Spleen (tissue), 7 donors: ENCODE results near the gene HNRNPC.

Source experiments
- POLR2AphosphoS5 ChIP-seq, 3 donors: sonication (generic); formaldehyde crosslinking; IDR thresholded peaks; one replicate each; pipeline ENCODE4 v1.5.1; 2017; ENCODE audit warnings: antibody characterized with exemption in 3 of 3
- TF ChIP-seq, protein P1 (sequence below), 11 experiments: fragments of 200-600 bp in 7 of 11; fragments of 450-650 bp in 4 of 11; sonication (generic) in 4 of 11; IDR thresholded peaks in 8 of 11; conservative IDR thresholded peaks in 3 of 11; 1 replicate in 7 of 11; 2 replicates in 4 of 11; pipeline versions ENCODE4 v1.4.0 to v1.8.0; 2016 to 2021; ENCODE audit warnings: antibody characterized with exemption in 11 of 11, inconsistent platforms in 4 of 11, mild to moderate bottlenecking in 1 of 11
- donor health status: DM: no; HTN: no; CAD: no; lungs with moderate emphysema.
- donor health status: DM: no; HTN: no; CAD: no.
- donor health status: DM: no; HTN: no; CAD: no.

DNA sequence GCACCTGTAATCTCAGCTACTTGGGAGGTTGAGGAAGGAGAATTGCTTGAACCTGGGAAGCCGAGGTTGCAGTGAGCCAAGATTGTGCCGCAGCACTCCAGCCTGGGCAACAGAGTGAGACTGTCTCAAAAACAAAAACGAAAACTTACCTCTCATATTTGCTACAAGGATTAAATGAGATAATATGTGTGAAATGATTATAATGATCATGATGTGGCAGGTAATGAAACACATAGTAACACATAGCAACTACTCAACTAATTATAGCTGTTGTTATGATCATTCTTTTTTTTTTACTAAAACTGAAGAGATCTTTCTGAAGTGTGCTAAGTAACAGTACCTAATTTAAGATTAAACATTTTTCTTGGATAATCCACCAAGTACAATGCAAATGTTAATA is 40.7 kb upstream of the HNRNPC start:
- TF ChIP-seq, protein P1, sequence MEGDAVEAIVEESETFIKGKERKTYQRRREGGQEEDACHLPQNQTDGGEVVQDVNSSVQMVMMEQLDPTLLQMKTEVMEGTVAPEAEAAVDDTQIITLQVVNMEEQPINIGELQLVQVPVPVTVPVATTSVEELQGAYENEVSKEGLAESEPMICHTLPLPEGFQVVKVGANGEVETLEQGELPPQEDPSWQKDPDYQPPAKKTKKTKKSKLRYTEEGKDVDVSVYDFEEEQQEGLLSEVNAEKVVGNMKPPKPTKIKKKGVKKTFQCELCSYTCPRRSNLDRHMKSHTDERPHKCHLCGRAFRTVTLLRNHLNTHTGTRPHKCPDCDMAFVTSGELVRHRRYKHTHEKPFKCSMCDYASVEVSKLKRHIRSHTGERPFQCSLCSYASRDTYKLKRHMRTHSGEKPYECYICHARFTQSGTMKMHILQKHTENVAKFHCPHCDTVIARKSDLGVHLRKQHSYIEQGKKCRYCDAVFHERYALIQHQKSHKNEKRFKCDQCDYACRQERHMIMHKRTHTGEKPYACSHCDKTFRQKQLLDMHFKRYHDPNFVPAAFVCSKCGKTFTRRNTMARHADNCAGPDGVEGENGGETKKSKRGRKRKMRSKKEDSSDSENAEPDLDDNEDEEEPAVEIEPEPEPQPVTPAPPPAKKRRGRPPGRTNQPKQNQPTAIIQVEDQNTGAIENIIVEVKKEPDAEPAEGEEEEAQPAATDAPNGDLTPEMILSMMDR (IDR thresholded peaks at IDR 0.05 in 8 of 11, conservative IDR thresholded peaks at IDR 0.05 in 3 of 11) = no peak
- TF ChIP-seq POLR2AphosphoS5 (IDR thresholded peaks at IDR 0.05) = no peak
